DMS53 (cell line): ENCODE measurements around the gene TTLL11.

Source experiments
- DNase-seq: peaks from one replicate; lab custom pipeline; 2025; lab: John Stamatoyannopoulos, UW

The TTLL11 gene

DNA sequence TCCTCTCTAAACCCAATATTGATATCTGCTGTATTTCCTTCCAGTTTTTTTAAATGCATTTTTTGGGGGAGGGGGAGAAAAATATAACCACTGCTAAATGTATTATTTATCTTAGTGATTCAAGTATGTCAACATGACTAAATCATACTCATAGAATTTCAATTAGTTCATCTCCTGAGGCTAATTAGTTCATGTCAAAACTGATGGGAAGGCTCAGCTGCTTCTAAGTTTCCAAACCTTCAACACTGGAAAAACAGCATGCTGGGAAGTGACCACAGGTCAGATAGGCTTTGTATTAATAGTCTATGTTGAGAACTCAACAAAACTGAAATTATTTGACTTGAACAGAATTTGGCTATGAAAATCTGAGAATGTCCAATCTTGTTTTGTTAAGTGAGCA, 118.7 kb downstream of the TTLL11 start:
- no peak for DNase-seq

DNA sequence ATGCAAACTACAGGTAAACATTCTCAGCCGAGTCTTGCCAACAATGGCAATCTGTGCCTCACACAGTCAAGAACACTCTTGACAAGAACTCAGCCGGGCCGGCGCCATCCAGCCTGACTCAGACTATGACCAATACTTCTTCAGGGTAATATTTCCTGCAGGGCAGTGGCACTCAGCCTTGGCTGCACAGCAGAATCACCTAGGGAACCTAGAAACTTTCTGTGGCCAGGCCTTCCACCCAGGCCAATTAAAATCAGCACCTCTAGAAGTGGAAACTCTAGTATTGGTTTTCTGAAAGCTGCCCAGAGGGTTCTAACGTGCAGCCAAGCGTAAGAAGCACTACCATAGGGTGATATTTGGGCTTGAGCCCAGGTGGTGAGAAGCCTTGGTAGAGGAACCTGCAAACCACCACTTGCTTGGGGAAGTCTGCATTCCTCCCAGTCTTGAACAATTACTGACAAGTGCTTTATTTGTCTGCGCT, 120.6 kb downstream of the TTLL11 start:
- DNase-seq: peak; percentile 90

GRCh38 chr9:121968056-121968455, 125.1 kb downstream of the TTLL11 start:
- no peak for DNase-seq

DNA sequence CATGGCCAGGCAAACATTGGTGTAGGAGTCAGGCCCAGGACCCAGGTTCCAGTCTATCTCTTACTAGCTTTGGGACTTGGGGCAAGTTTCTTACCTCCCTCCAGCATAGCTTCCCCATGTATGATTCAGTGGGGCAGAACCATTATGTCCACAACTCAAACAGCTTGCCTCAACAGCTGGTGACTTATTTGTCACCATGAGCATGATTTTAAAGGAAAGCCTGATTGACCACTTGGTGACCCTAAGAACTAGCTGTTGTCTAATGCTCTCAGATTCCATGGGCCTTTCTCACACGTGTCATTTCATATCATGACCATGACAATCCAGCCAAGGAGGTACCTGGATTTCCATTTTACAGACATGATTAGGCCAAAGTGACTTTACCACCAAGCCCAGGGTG, 126.4 kb downstream of the TTLL11 start:
- no peak for DNase-seq

DNA sequence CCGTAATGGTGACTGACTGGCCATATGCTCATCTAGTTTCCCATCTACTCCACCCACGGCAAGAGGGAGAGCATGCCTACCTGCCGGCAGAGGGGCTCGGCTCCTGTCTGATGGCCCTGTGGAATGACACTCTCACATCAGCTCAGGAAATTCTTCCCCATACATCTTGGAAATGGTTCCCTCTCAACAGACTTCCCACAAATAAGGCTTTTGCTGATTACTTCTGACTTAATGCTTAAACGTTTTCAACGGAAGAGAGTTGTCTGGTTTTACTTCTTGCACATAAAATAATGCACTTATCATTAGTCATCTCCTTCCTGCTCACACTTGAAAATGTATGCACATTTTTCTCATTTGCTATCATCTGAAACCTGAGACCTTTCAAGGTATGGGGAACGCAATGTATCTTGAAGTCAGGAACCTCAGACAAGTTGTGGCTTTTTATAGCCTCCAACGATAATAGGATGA, 129.5 kb downstream of the TTLL11 start:
- no peak for DNase-seq

GRCh38 chr9:121962421-121962820, 130.7 kb downstream of the TTLL11 start:
- no peak for DNase-seq

DNA sequence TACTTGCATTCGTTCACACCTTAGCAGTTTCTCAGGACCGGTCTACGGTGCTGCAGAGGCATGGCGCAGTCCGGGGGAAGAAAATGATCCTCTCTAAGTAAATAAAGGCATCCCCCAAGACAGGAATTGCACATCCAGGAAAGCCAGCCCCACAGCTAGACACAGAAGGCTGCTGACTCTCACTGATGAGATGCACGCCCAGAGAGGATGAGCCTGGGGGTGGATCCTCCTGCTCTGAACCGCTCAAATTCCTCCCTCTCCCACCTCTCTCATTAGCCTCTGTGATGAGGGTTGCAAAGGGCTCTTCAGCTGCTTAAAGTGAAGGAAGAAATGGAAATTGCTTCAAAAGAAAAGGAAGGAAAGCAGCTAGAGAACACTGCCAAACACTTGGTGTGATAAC, 132.4 kb downstream of the TTLL11 start:
- DNase-seq: no peak

- DNase-seq: peak; percentile 37
Measured at GRCh38 chr9:121958530-121958929, 134.6 kb downstream of the TTLL11 start.

GRCh38 chr9:121956808-121957207, 136.3 kb downstream of the TTLL11 start:
- DNase-seq: no peak

GRCh38 chr9:121955649-121956048, 137.5 kb downstream of the TTLL11 start:
- DNase-seq: no peak

- no peak for DNase-seq
Measured at GRCh38 chr9:121954477-121955140, 138.5 kb downstream of the TTLL11 start.

GRCh38 chr9:121952611-121953010, 140.5 kb downstream of the TTLL11 start:
- no peak for DNase-seq

- no peak for DNase-seq
Measured at GRCh38 chr9:121950866-121951265, 142.2 kb downstream of the TTLL11 start.

DNA sequence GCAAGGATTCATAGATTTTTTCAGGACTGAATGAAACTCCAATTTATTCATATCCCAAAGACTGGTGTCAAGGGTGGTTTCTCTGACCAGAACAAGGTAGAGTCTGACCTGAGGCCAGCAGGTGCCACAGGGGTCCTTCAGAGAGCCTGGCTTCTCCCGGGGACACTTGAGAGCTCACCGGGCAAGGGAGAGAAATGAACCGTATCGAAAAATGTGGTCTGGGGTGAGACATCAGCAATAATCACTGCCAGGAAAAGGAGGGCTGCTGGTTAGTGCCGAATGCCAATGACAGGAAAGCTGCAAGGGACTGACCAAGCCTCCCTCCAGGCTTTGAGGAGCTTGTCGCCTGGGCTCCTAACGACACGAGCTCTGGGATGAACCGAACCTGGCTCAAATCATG, 142.7 kb downstream of the TTLL11 start:
- peak; percentile 10 for DNase-seq

DNA sequence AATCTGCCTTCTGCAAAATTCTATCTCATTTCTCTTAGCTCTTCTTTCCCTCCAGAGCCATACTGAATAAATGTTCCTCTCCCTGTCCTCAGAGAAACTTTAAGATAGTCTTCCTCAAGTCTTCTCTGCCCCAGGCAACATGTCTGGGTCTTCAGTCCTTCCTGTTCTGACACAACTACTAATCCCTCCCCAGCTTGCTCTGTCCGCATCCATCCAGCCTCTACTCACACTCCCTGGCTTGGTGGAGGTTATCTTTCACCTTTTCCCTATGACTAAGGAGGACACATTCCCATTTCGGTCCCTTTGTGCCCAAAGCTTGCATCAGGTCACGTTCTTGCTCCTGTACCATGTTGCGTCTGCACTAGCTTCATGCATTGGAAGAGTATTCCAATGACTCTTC, 143.3 kb downstream of the TTLL11 start:
- no peak for DNase-seq

- no peak for DNase-seq
Measured at GRCh38 chr9:121949364-121949763, 143.7 kb downstream of the TTLL11 start.

DNA sequence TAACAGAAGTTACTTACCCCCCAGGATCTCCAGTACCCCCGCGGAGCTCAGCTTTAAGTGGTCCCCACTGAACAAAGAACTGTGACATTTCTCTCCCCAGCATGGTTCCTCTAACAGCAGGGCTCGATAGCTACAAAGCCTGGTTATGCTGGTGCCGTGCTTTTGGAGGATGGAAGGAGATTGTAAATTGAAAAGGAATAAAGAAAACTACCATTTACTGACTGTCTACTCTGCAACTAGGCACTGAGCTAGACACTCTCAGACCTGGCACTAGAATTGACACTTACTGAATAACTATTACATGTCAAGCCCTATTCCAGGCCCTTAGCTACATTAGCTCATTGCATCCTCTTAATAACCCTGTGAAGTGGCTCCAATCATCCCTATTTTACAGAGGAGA, 145.3 kb downstream of the TTLL11 start:
- peak; percentile 11 for DNase-seq

GRCh38 chr9:121946465-121946864, 146.6 kb downstream of the TTLL11 start:
- no peak for DNase-seq

- DNase-seq: no peak
Measured at GRCh38 chr9:121945849-121946248, 147.3 kb downstream of the TTLL11 start.

- no peak for DNase-seq
Measured at GRCh38 chr9:121945281-121945680, 147.8 kb downstream of the TTLL11 start.

GRCh38 chr9:121944711-121945191, 148.4 kb downstream of the TTLL11 start:
- DNase-seq: no peak

GRCh38 chr9:121943463-121943862, 149.6 kb downstream of the TTLL11 start:
- no peak for DNase-seq

GRCh38 chr9:121942866-121943382, 150.2 kb downstream of the TTLL11 start:
- DNase-seq: no peak

- DNase-seq: no peak
Measured at GRCh38 chr9:121942313-121942712, 150.8 kb downstream of the TTLL11 start.
